Natural killer cell (primary cell): Measurements from ENCODE around the gene PEX6. TPM values are rescaled to one million over a fixed set of nuclear protein-coding genes. Genes with fewer than 3 reads are reported as not detected.

Source experiments
- ATAC-seq, 3 donors: fragments of 150-1000 bp in 2 of 3; fragments of 200-7000 bp in 1 of 3; cut with Tn5 transposase; 1 replicate in 1 of 3; 2 replicates in 2 of 3; pipeline ENCODE4 v1.10.0; 2021; ENCODE audit warnings: mild to moderate bottlenecking in 2 of 3, moderate library complexity in 2 of 3
- DNase-seq, 2 donors: peaks; one replicate each; pipeline versions ENCODE4 v3.0.0 to v3.0.0-alpha.2; 2013 to 2021; ENCODE audit warnings: mixed read lengths in 1 of 2
- H3K27ac ChIP-seq: one replicate; pipeline ENCODE4 v1.5.1; 2013; ENCODE audit warnings: mild to moderate bottlenecking, low read length
- H3K27me3 ChIP-seq: one replicate; pipeline ENCODE4 v1.6.1; 2013; ENCODE audit warnings: low read length; ENCODE audit not compliant: control insufficient read depth, insufficient read depth
- H3K36me3 ChIP-seq: one replicate; pipeline ENCODE4 v1.6.1; 2013; ENCODE audit warnings: low read length; ENCODE audit not compliant: control insufficient read depth, insufficient read depth
- H3K4me1 ChIP-seq: one replicate; pipeline ENCODE4 v1.6.1; 2013; ENCODE audit warnings: low read length; ENCODE audit not compliant: control insufficient read depth, insufficient read depth
- H3K4me3 ChIP-seq: one replicate; pipeline ENCODE4 v1.5.1; 2013; ENCODE audit warnings: low read length
- H3K9me3 ChIP-seq: one replicate; pipeline ENCODE4 v1.6.1; 2013; ENCODE audit warnings: low read length; ENCODE audit not compliant: control insufficient read depth, insufficient read depth
- H3K27ac Mint-ChIP-seq, 2 donors: one replicate each; pipeline ENCODE4 v1.8.0; 2022; ENCODE audit warnings: mild to moderate bottlenecking in 2 of 2, mixed read lengths in 2 of 2, moderate library complexity in 1 of 2
- H3K27me3 Mint-ChIP-seq, 2 donors: one replicate each; pipeline ENCODE4 v1.8.0; 2022; ENCODE audit warnings: low read depth in 2 of 2, mixed read lengths in 2 of 2
- H3K36me3 Mint-ChIP-seq: one replicate; pipeline ENCODE4 v1.8.0; 2022; ENCODE audit warnings: mixed read lengths
- H3K4me1 Mint-ChIP-seq, 2 donors: one replicate each; pipeline ENCODE4 v1.8.0; 2022; ENCODE audit warnings: mixed read lengths in 2 of 2
- H3K4me3 Mint-ChIP-seq: one replicate; pipeline ENCODE4 v1.8.0; 2022; ENCODE audit warnings: mild to moderate bottlenecking, moderate library complexity, mixed read lengths
- H3K9me3 Mint-ChIP-seq, 2 donors: one replicate each; pipeline ENCODE4 v1.8.0; 2022; ENCODE audit warnings: mixed read lengths in 2 of 2
- WGBS: methylation state at CpG from one replicate; pipeline ENCODE4 v1.1.7; 2013; ENCODE audit warnings: missing lambda C conversion rate; ENCODE audit not compliant: insufficient coverage; 5-methylcytosine and 5-hydroxymethylcytosine counted together
- intact Hi-C: fragments of 100-400 bp; cut with micrococcal nuclease; formaldehyde crosslinking; loops from one replicate; pipeline ENCODE4 v1.14.2; 2022
- total RNA-seq, 4 donors: library from RNA; stranded (reverse); fragments of 120-200 nt in 1 of 4; gene quantifications; one replicate each; pipeline versions ENCODE4 v1.2.3 to v1.2.4, GENCODE V29; 2013 to 2022
- TF ChIP-seq, protein P1 (sequence below): fragments of 200-600 bp; IDR thresholded peaks from one replicate; pipeline ENCODE4 v1.8.0; 2022; ENCODE audit warnings: antibody characterized with exemption

The PEX6 gene, protein sequence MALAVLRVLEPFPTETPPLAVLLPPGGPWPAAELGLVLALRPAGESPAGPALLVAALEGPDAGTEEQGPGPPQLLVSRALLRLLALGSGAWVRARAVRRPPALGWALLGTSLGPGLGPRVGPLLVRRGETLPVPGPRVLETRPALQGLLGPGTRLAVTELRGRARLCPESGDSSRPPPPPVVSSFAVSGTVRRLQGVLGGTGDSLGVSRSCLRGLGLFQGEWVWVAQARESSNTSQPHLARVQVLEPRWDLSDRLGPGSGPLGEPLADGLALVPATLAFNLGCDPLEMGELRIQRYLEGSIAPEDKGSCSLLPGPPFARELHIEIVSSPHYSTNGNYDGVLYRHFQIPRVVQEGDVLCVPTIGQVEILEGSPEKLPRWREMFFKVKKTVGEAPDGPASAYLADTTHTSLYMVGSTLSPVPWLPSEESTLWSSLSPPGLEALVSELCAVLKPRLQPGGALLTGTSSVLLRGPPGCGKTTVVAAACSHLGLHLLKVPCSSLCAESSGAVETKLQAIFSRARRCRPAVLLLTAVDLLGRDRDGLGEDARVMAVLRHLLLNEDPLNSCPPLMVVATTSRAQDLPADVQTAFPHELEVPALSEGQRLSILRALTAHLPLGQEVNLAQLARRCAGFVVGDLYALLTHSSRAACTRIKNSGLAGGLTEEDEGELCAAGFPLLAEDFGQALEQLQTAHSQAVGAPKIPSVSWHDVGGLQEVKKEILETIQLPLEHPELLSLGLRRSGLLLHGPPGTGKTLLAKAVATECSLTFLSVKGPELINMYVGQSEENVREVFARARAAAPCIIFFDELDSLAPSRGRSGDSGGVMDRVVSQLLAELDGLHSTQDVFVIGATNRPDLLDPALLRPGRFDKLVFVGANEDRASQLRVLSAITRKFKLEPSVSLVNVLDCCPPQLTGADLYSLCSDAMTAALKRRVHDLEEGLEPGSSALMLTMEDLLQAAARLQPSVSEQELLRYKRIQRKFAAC
- 10 to 100 TPM in 1 of 3 donors, 1 to 10 TPM in 2; 8.2 to 13.6 (median 9.9) TPM for total RNA-seq
- 9.5 TPM for total RNA-seq (2013)

DNA sequence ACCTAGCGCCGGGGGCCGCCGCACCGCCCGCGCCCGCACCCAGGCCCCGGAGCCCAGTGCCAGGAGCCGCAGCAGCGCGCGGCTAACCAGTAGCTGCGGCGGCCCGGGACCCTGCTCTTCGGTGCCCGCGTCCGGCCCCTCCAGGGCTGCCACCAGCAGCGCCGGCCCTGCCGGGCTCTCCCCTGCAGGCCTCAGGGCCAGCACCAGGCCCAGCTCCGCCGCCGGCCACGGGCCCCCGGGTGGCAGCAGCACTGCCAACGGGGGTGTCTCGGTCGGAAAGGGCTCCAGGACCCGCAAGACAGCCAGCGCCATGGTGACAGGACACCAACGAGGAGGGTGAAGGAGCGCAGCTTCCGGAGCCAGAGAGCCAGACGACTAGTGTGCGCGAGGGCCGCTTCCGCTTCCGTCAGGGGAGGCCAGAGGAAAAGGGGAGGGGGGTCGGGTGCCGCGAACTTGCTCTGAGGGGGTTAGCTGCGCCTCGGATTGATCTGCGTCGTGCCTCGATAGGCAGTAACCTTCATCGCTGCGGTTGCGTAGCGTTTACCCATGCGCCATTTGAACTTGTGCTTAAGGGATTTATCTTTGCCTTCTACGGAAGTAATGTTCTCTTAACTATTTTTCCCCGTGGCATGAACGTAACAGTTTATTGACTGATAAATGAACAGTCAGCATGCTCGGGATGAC lies at the start of gene PEX6:
Gene PEX6 (minus strand): TSS at position 343 of the 684 bp plus-strand sequence. CDS start 31 bp downstream, at position 312.
- Histone ChIP-seq H3K4me3 (peak within 1 kb of the TSS; percentile 69), H3K27me3 (no peaks in the 10 kb centered on the region), H3K9me3 (no peaks in the 10 kb centered on the region), H3K4me1 (peaks cover 32% of the 10 kb centered on the region), H3K27ac (peak within 1 kb of the TSS; percentile 81), H3K36me3 (no peaks in the 10 kb centered on the region)
- TF ChIP-seq, protein P1, sequence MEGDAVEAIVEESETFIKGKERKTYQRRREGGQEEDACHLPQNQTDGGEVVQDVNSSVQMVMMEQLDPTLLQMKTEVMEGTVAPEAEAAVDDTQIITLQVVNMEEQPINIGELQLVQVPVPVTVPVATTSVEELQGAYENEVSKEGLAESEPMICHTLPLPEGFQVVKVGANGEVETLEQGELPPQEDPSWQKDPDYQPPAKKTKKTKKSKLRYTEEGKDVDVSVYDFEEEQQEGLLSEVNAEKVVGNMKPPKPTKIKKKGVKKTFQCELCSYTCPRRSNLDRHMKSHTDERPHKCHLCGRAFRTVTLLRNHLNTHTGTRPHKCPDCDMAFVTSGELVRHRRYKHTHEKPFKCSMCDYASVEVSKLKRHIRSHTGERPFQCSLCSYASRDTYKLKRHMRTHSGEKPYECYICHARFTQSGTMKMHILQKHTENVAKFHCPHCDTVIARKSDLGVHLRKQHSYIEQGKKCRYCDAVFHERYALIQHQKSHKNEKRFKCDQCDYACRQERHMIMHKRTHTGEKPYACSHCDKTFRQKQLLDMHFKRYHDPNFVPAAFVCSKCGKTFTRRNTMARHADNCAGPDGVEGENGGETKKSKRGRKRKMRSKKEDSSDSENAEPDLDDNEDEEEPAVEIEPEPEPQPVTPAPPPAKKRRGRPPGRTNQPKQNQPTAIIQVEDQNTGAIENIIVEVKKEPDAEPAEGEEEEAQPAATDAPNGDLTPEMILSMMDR, result no peak
- Mint-ChIP-seq H3K36me3 (no peaks in the 10 kb centered on the region), H3K9me3 (no peaks in the 10 kb centered on the region), H3K27me3 (no peaks in the 10 kb centered on the region), H3K4me3 (peak within 1 kb of the TSS; percentile 94), H3K4me1 (peaks cover 29 to 31% of the 10 kb centered on the region in 2 donors), H3K27ac (peak within 1 kb of the TSS; percentile 95 to 98)
- WGBS, result under 1% methylated on average over 59 of the region's 59 CpGs
- intact Hi-C loops, result loop anchor here (1.0 to 2.0 kb wide), 2 partner anchors 50 to 80 kb away; partner anchors contain the start of genes CNPY3, KLC4 and MRPL2
- ATAC-seq (peak; percentile 89 to 97 (median 94)), DNase-seq (peak; percentile 78 to 98)

DNA sequence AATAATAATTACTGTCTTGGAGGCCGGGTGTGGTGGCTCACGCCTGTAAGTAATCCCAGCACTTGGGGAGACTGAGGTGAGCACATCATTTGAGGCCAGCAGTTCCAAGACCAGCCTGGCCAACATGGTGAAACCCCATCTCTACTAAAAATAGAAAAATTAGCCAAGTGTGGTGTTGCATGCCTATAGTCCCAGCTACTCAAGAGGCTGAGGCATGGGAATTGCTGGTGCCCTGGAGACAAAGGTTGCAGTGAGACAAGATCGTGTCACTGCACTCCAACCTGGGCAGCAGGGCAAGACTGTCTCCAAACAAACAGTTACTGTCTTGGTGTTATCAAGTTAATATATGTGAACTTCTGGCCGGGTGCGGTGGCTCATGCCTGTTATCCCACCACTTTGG lies 47.4 kb upstream of the PEX6 start:
- no peak overlapping the region for H3K27ac Mint-ChIP-seq
- over 99% methylated on average over 5 of the region's 5 CpGs for WGBS
- H3K27ac ChIP-seq, result no peak overlapping the region
- no peaks in the 10 kb centered on the region for H3K27me3 Mint-ChIP-seq
- peaks cover 8% of the 10 kb centered on the region for H3K36me3 Mint-ChIP-seq
- H3K36me3 ChIP-seq, result peaks cover 50% of the 10 kb centered on the region
- TF ChIP-seq, protein P1, result no peak
- peaks cover 14% of the 10 kb centered on the region for H3K4me1 ChIP-seq
- H3K27me3 ChIP-seq, result no peaks in the 10 kb centered on the region
- H3K4me3 Mint-ChIP-seq, result no peak overlapping the region
- no peaks in the 10 kb centered on the region for H3K9me3 Mint-ChIP-seq
- peaks cover 12 to 23% of the 10 kb centered on the region in 2 donors for H3K4me1 Mint-ChIP-seq
- intact Hi-C loops, result no loop called here
- ATAC-seq (no peak), DNase-seq (no peak)
- no peaks in the 10 kb centered on the region for H3K9me3 ChIP-seq
- H3K4me3 ChIP-seq, result no peak overlapping the region

DNA sequence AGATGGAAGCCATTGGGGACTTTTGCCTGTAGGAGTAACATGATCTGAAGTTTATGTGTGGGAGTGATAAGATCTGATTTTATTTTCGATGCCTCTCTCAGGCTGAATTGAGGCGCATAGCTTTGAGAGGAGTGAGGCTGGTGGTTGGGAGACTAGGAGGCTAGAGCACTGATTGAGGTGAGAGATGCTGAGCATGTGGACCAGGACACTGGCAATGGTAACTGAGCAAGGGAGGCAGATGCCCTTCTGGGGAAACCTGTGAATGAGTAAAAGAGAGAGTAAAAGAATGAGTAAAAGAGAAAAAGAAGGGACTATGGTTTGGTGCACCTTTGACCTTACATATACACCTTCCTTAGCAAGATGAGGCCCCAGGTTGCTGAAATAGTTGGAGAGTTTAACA lies 45.5 kb upstream of the PEX6 start:
- Mint-ChIP-seq H3K9me3 (no peaks in the 10 kb centered on the region), H3K4me1 (peaks cover 12 to 23% of the 10 kb centered on the region in 2 donors), H3K27me3 (no peaks in the 10 kb centered on the region), H3K4me3 (peak overlapping the region; percentile 13), H3K36me3 (peaks cover 8% of the 10 kb centered on the region), H3K27ac (no peak overlapping the region)
- Histone ChIP-seq H3K27ac (no peak overlapping the region), H3K27me3 (no peaks in the 10 kb centered on the region), H3K4me1 (peaks cover 24% of the 10 kb centered on the region), H3K36me3 (peaks cover 44% of the 10 kb centered on the region), H3K4me3 (no peak overlapping the region), H3K9me3 (no peaks in the 10 kb centered on the region)
- ATAC-seq (no peak), DNase-seq (no peak)
- intact Hi-C loops, result no loop called here
- 76% methylated on average over 2 of the region's 2 CpGs for WGBS
- TF ChIP-seq, protein P1, result no peak
